ENCODE measurements around the gene FYCO1.

- no peak for TF ChIP-seq POLR2A (IDR thresholded peaks at IDR 0.05; ENCODE audit: low read length)
- no peak for TF ChIP-seq GATA1 (IDR thresholded peaks at IDR 0.05; ENCODE audit: low read depth, low read length)
These were observed 123.8 kb downstream of the FYCO1 start for GRCh38 chr3:45871780-45872179.

All from erythroblast (primary cell).